Hepatocyte (in vitro differentiated cells): ENCODE measurements around the gene LMF2. TPM values are rescaled to one million over a fixed set of nuclear protein-coding genes. Genes with fewer than 3 reads are reported as not detected.

Experiments
- DNase-seq: peaks from one replicate; pipeline ENCODE4 v3.0.0-alpha.2; 2016; ENCODE audit warnings: low spot score
- H2AFZ ChIP-seq: fragments of 200-600 bp; sonication (generic); 2 replicates; pipeline ENCODE4 v1.6.0; 2016; ENCODE audit warnings: antibody characterized with exemption, mild to moderate bottlenecking
- H3K27ac ChIP-seq: fragments of 200-600 bp; sonication (generic); 2 replicates; pipeline ENCODE4 v1.5.1; 2016; ENCODE audit warnings: mild to moderate bottlenecking
- H3K27me3 ChIP-seq: fragments of 200-600 bp; sonication (generic); 2 replicates; pipeline ENCODE4 v1.6.1; 2016
- H3K36me3 ChIP-seq: fragments of 200-600 bp; sonication (generic); replicated peaks from 2 replicates; pipeline ENCODE4 v1.5.1; 2016; ENCODE audit warnings: low read depth; ENCODE audit not compliant: insufficient read depth
- H3K4me1 ChIP-seq: fragments of 200-600 bp; sonication (generic); 2 replicates; pipeline ENCODE4 v1.5.1; 2016; ENCODE audit warnings: mild to moderate bottlenecking, moderate library complexity; ENCODE audit not compliant: insufficient read depth
- H3K4me2 ChIP-seq: fragments of 200-600 bp; sonication (generic); 2 replicates; pipeline ENCODE4 v1.6.0; 2016
- H3K4me3 ChIP-seq: fragments of 200-600 bp; sonication (generic); 2 replicates; pipeline ENCODE4 v1.5.1; 2016; ENCODE audit warnings: mild to moderate bottlenecking
- H3K79me2 ChIP-seq: fragments of 200-600 bp; sonication (generic); 2 replicates; pipeline ENCODE4 v1.6.0; 2017; ENCODE audit warnings: mild to moderate bottlenecking
- H3K9me2 ChIP-seq: fragments of 200-600 bp; sonication (generic); replicated peaks from 2 replicates; pipeline ENCODE4 v1.6.0; 2017; ENCODE audit warnings: mild to moderate bottlenecking; ENCODE audit not compliant: insufficient read depth
- H3K9me3 ChIP-seq: fragments of 200-600 bp; sonication (generic); 2 replicates; pipeline ENCODE4 v1.5.1; 2016; ENCODE audit warnings: low read depth, mild to moderate bottlenecking
- H4K20me1 ChIP-seq: fragments of 200-600 bp; sonication (generic); 2 replicates; pipeline ENCODE4 v1.6.0; 2016; ENCODE audit warnings: mild to moderate bottlenecking; ENCODE audit not compliant: insufficient read depth, poor library complexity, severe bottlenecking
- EZH2 ChIP-seq: fragments of 200-600 bp; sonication (generic); IDR thresholded peaks from 2 replicates; pipeline ENCODE4 v1.6.1; 2016; ENCODE audit warnings: antibody characterized with exemption, mild to moderate bottlenecking, borderline replicate concordance
- EZH2phosphoT487 ChIP-seq: fragments of 200-600 bp; sonication (generic); IDR thresholded peaks from one replicate; pipeline ENCODE4 v1.6.1; 2018; ENCODE audit warnings: antibody characterized with exemption, mild to moderate bottlenecking, low read depth, moderate library complexity; ENCODE audit not compliant: unreplicated experiment, severe bottlenecking
- WGBS: methylation state at CpG from one replicate; pipeline ENCODE4 v1.1.6; 2016; ENCODE audit warnings: low lambda C conversion rate; ENCODE audit errors: missing lambda C conversion rate; 5-methylcytosine and 5-hydroxymethylcytosine counted together
- polyA plus RNA-seq: library from polyadenylated mRNA; unstranded; fragments of >200 nt; fragmentation: Nextera tagmentation; extraction: Ambion mirVana; gene quantifications from 2 replicates; pipeline ENCODE4 v1.2.1, GENCODE V29; 2016
- total RNA-seq: library from RNA; depleted of rRNA; stranded (reverse); fragments of >200 nt; gene quantifications from 2 replicates; pipeline ENCODE4 v1.2.3, GENCODE V29; 2014
- TF ChIP-seq, protein P1 (sequence below): fragments of 200-600 bp; sonication (generic); IDR thresholded peaks from 2 replicates; pipeline ENCODE4 v1.5.1; 2016; ENCODE audit warnings: antibody characterized with exemption, mild to moderate bottlenecking; ENCODE audit not compliant: poor library complexity

The LMF2 gene
- total and polyA plus RNA-seq, 2 experiments from 2014 or later, result 32.8 to 97.6 TPM

GRCh38 chr22:50526108-50526833, 18.8 kb upstream of the LMF2 start:
- Histone ChIP-seq H3K4me2 (peak overlapping the region; percentile 94), H3K9me2 (no peaks in the 10 kb centered on the region), H3K27ac (peak overlapping the region; percentile 98), H3K4me3 (peak overlapping the region; percentile 67), H3K4me1 (peaks cover 30% of the 10 kb centered on the region), H3K79me2 (peaks cover 32% of the 10 kb centered on the region), H3K27me3 (peaks cover 9% of the 10 kb centered on the region), H3K36me3 (no peaks in the 10 kb centered on the region), H4K20me1 (peaks cover 13% of the 10 kb centered on the region), H2AFZ (peak overlapping the region; percentile 80), H3K9me3 (no peaks in the 10 kb centered on the region)
- DNase-seq, result peak; percentile 89
- WGBS, result 2% methylated on average over 18 of the region's 77 CpGs
- TF ChIP-seq, protein P1, sequence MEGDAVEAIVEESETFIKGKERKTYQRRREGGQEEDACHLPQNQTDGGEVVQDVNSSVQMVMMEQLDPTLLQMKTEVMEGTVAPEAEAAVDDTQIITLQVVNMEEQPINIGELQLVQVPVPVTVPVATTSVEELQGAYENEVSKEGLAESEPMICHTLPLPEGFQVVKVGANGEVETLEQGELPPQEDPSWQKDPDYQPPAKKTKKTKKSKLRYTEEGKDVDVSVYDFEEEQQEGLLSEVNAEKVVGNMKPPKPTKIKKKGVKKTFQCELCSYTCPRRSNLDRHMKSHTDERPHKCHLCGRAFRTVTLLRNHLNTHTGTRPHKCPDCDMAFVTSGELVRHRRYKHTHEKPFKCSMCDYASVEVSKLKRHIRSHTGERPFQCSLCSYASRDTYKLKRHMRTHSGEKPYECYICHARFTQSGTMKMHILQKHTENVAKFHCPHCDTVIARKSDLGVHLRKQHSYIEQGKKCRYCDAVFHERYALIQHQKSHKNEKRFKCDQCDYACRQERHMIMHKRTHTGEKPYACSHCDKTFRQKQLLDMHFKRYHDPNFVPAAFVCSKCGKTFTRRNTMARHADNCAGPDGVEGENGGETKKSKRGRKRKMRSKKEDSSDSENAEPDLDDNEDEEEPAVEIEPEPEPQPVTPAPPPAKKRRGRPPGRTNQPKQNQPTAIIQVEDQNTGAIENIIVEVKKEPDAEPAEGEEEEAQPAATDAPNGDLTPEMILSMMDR, result peak; percentile 59
- no peak for TF ChIP-seq EZH2

GRCh38 chr22:50525858-50526107, 18.3 kb upstream of the LMF2 start:
- 0% methylated on average over 11 of the region's 33 CpGs for WGBS
- Histone ChIP-seq H3K27ac (peak overlapping the region; percentile 98), H3K9me3 (no peaks in the 10 kb centered on the region), H3K4me3 (peak overlapping the region; percentile 67), H3K4me2 (peak overlapping the region; percentile 94), H2AFZ (peak overlapping the region; percentile 80), H3K27me3 (peaks cover 5% of the 10 kb centered on the region), H3K36me3 (no peaks in the 10 kb centered on the region), H3K9me2 (no peaks in the 10 kb centered on the region), H3K79me2 (peaks cover 35% of the 10 kb centered on the region), H4K20me1 (peaks cover 13% of the 10 kb centered on the region), H3K4me1 (peaks cover 25% of the 10 kb centered on the region)
- no peak for DNase-seq
- no peak for TF ChIP-seq EZH2phosphoT487
- TF ChIP-seq, protein P1, result no peak
- TF ChIP-seq EZH2, result no peak

GRCh38 chr22:50525104-50525857, 17.8 kb upstream of the LMF2 start, which contains the start of gene SCO2:
Gene SCO2, minus strand, starts transcription at chr22:50525598. Its CDS starts 1,187 bp downstream, at chr22:50524411.
- DNase-seq, result peak; percentile 99
- Histone ChIP-seq H3K27ac (peak within 1 kb of the TSS; percentile 98), H3K4me2 (peak within 1 kb of the TSS; percentile 94), H3K4me1 (peaks cover 20% of the 10 kb centered on the region), H2AFZ (peak within 1 kb of the TSS; percentile 80), H4K20me1 (peaks cover 13% of the 10 kb centered on the region), H3K9me3 (no peaks in the 10 kb centered on the region), H3K4me3 (peak within 1 kb of the TSS; percentile 67), H3K9me2 (no peaks in the 10 kb centered on the region), H3K36me3 (no peaks in the 10 kb centered on the region), H3K27me3 (peaks cover 1% of the 10 kb centered on the region), H3K79me2 (peaks cover 37% of the 10 kb centered on the region)
- WGBS, result 1% methylated on average over 73 of the region's 84 CpGs
- no peak for TF ChIP-seq EZH2
- TF ChIP-seq, protein P1, result peak; percentile 64
